ENCODE data around the gene CABP1. TPM values are rescaled to one million over a fixed set of nuclear protein-coding genes. Genes with fewer than 3 reads are reported as not detected.

Gene CABP1
- total and polyA plus RNA-seq, 2 of the 13 experiments (the other 11 are each of a cell fraction or from before 2014, with no cell fraction given) = not detected

GRCh38 chr12:120686690-120687577, 46.5 kb downstream of the CABP1 start, which contains the start of gene MLEC (continued):
- TF ChIP-seq, protein P1, sequence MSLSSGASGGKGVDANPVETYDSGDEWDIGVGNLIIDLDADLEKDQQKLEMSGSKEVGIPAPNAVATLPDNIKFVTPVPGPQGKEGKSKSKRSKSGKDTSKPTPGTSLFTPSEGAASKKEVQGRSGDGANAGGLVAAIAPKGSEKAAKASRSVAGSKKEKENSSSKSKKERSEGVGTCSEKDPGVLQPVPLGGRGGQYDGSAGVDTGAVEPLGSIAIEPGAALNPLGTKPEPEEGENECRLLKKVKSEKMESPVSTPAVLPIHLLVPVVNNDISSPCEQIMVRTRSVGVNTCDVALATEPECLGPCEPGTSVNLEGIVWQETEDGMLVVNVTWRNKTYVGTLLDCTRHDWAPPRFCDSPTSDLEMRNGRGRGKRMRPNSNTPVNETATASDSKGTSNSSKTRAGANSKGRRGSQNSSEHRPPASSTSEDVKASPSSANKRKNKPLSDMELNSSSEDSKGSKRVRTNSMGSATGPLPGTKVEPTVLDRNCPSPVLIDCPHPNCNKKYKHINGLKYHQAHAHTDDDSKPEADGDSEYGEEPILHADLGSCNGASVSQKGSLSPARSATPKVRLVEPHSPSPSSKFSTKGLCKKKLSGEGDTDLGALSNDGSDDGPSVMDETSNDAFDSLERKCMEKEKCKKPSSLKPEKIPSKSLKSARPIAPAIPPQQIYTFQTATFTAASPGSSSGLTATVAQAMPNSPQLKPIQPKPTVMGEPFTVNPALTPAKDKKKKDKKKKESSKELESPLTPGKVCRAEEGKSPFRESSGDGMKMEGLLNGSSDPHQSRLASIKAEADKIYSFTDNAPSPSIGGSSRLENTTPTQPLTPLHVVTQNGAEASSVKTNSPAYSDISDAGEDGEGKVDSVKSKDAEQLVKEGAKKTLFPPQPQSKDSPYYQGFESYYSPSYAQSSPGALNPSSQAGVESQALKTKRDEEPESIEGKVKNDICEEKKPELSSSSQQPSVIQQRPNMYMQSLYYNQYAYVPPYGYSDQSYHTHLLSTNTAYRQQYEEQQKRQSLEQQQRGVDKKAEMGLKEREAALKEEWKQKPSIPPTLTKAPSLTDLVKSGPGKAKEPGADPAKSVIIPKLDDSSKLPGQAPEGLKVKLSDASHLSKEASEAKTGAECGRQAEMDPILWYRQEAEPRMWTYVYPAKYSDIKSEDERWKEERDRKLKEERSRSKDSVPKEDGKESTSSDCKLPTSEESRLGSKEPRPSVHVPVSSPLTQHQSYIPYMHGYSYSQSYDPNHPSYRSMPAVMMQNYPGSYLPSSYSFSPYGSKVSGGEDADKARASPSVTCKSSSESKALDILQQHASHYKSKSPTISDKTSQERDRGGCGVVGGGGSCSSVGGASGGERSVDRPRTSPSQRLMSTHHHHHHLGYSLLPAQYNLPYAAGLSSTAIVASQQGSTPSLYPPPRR (CRISPR knock-in tag; IDR thresholded peaks at IDR 0.05; ENCODE audit: borderline replicate concordance) = peak; percentile 50; the same call in 1 of the 2 replicates
- no peak; the same call in 1 of the 2 replicates for TF ChIP-seq SRF (IDR thresholded peaks at IDR 0.05; ENCODE audit: low read depth, low read length)
- TF ChIP-seq ZKSCAN5 (CRISPR knock-in tag; IDR thresholded peaks at IDR 0.05) = no peak
- TF ChIP-seq, protein P2, sequence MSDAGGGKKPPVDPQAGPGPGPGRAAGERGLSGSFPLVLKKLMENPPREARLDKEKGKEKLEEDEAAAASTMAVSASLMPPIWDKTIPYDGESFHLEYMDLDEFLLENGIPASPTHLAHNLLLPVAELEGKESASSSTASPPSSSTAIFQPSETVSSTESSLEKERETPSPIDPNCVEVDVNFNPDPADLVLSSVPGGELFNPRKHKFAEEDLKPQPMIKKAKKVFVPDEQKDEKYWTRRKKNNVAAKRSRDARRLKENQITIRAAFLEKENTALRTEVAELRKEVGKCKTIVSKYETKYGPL (CRISPR knock-in tag; IDR thresholded peaks at IDR 0.05) = no peak
- no peak for TF ChIP-seq ZFP82 (CRISPR knock-in tag; IDR thresholded peaks at IDR 0.05; ENCODE audit: borderline replicate concordance)
- peak; percentile 86; the same call in 1 of the 2 replicates for TF ChIP-seq ZNF589 (CRISPR knock-in tag; conservative IDR thresholded peaks at IDR 0.05)
- TF ChIP-seq PHF20 (CRISPR knock-in tag; IDR thresholded peaks at IDR 0.05) = peak; percentile 90
- no peak for TF ChIP-seq ZFAT (CRISPR knock-in tag; conservative IDR thresholded peaks at IDR 0.05)
- peak; percentile 31; the same call in 1 of the 2 replicates for TF ChIP-seq ZNF121 (CRISPR knock-in tag; IDR thresholded peaks at IDR 0.05)
- TF ChIP-seq ZNF709 (CRISPR knock-in tag; IDR thresholded peaks at IDR 0.05) = no peak
- no peak; the same call in 1 of the 2 replicates for TF ChIP-seq ZBTB42 (CRISPR knock-in tag; IDR thresholded peaks at IDR 0.05)
- no peak for TF ChIP-seq ZNF496 (CRISPR knock-in tag; IDR thresholded peaks at IDR 0.05; ENCODE audit: insufficient replicate concordance)
- no peak for TF ChIP-seq ZNF569 (CRISPR knock-in tag; IDR thresholded peaks at IDR 0.05; ENCODE audit: borderline replicate concordance)
- TF ChIP-seq MZF1 (CRISPR knock-in tag; IDR thresholded peaks at IDR 0.05; ENCODE audit: borderline replicate concordance) = no peak
- no peak for TF ChIP-seq ZNF577 (CRISPR knock-in tag; IDR thresholded peaks at IDR 0.05; ENCODE audit: borderline replicate concordance, low read depth)
- TF ChIP-seq REXO4 (CRISPR knock-in tag; IDR thresholded peaks at IDR 0.05; ENCODE audit: borderline replicate concordance) = 0 out of 2 replicates have a peak, but pooled peaks have one; percentile 34
- 0 out of 2 replicates have a peak, but pooled peaks have one; percentile 11 for TF ChIP-seq ZSCAN25 (CRISPR knock-in tag; IDR thresholded peaks at IDR 0.05)
- TF ChIP-seq, protein P3, sequence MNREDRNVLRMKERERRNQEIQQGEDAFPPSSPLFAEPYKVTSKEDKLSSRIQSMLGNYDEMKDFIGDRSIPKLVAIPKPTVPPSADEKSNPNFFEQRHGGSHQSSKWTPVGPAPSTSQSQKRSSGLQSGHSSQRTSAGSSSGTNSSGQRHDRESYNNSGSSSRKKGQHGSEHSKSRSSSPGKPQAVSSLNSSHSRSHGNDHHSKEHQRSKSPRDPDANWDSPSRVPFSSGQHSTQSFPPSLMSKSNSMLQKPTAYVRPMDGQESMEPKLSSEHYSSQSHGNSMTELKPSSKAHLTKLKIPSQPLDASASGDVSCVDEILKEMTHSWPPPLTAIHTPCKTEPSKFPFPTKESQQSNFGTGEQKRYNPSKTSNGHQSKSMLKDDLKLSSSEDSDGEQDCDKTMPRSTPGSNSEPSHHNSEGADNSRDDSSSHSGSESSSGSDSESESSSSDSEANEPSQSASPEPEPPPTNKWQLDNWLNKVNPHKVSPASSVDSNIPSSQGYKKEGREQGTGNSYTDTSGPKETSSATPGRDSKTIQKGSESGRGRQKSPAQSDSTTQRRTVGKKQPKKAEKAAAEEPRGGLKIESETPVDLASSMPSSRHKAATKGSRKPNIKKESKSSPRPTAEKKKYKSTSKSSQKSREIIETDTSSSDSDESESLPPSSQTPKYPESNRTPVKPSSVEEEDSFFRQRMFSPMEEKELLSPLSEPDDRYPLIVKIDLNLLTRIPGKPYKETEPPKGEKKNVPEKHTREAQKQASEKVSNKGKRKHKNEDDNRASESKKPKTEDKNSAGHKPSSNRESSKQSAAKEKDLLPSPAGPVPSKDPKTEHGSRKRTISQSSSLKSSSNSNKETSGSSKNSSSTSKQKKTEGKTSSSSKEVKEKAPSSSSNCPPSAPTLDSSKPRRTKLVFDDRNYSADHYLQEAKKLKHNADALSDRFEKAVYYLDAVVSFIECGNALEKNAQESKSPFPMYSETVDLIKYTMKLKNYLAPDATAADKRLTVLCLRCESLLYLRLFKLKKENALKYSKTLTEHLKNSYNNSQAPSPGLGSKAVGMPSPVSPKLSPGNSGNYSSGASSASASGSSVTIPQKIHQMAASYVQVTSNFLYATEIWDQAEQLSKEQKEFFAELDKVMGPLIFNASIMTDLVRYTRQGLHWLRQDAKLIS (CRISPR knock-in tag; IDR thresholded peaks at IDR 0.05) = no peak
- no peak for TF ChIP-seq FOXM1 (CRISPR knock-in tag; IDR thresholded peaks at IDR 0.05)
- TF ChIP-seq HDAC2 (CRISPR knock-in tag; IDR thresholded peaks at IDR 0.05) = peak; percentile 61
